CD4-positive, alpha-beta T cell treated with Interleukin-2 at 100 ng/mL for 4 hours (primary cell): ENCODE data around the gene LRWD1.
"Not testable (repeated sequence)": the region's sequence is repeated elsewhere in the genome, so short reads cannot be mapped to it uniquely, and the experiment has no call there.

Experiments
- DNase-seq: peaks from one replicate; pipeline ENCODE4 v3.0.0-alpha.2; 2020; ENCODE audit warnings: low spot score

Gene LRWD1

GRCh38 chr7:102469351-102469971 lies 4.7 kb downstream of the LRWD1 start:
- DNase-seq = no peak

- no peak for DNase-seq
Observed at GRCh38 chr7:102469972-102470825, 5.4 kb downstream of the LRWD1 start.

DNA sequence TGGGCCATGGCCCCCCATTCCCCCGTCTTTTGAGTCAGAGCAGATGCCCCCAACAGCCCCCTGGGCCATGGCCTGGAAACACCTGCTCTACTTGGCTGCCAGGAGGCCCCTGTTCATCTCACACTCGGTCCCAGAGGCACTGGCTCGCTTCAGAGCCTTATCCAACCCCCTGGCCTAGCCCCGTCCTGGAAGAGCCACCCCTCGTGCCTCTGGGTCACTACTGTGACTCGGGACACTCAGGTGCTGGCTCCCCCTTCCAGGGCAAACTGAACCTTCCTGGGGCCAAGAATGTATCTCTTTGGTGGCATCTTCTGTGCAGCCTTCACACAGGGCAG lies 7.0 kb downstream of the LRWD1 start:
- no peak for DNase-seq

GRCh38 chr7:102472126-102473041 lies 7.6 kb downstream of the LRWD1 start:
- no peak for DNase-seq

DNA sequence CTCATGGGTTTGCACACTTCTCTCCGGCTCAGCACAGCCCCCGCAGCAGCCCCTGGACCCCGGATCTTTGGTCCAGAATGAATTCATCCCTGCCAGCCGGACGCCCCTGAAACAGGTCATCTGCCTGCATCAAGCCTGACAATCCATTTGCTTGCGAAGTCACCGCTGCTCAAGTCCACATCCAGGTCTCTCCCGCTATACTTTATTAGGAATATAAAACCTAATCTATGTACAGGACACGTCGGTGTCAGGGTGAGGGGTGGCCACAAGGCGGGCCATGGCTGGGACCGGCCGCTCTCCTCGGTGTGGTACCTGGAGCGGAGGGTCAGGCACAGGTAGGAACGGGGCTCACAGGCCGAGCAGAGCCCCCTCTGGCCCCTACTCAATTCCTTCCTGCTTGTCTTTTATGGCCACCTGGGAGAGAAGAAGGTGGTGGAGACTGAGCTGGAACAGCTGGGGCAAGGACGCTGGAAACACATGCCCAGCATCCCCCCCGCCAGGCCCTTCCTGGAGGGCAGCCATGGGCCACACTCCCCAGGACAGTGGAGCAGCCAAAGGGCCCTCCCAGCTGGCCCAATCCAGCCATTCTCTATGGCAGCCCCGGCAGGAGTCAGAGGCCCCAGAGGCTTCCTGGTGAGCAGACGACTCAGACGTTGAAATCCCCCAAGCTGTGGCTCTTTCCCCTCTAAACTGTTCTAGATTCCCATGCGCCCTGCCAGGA lies 8.6 kb downstream of the LRWD1 start:
- DNase-seq = no peak

- DNase-seq = not testable (repeated sequence)
Observed at GRCh38 chr7:102474116-102474515, 9.3 kb downstream of the LRWD1 start.

- not testable (repeated sequence) for DNase-seq
Observed at GRCh38 chr7:102474736-102475435, 10.1 kb downstream of the LRWD1 start.

DNA sequence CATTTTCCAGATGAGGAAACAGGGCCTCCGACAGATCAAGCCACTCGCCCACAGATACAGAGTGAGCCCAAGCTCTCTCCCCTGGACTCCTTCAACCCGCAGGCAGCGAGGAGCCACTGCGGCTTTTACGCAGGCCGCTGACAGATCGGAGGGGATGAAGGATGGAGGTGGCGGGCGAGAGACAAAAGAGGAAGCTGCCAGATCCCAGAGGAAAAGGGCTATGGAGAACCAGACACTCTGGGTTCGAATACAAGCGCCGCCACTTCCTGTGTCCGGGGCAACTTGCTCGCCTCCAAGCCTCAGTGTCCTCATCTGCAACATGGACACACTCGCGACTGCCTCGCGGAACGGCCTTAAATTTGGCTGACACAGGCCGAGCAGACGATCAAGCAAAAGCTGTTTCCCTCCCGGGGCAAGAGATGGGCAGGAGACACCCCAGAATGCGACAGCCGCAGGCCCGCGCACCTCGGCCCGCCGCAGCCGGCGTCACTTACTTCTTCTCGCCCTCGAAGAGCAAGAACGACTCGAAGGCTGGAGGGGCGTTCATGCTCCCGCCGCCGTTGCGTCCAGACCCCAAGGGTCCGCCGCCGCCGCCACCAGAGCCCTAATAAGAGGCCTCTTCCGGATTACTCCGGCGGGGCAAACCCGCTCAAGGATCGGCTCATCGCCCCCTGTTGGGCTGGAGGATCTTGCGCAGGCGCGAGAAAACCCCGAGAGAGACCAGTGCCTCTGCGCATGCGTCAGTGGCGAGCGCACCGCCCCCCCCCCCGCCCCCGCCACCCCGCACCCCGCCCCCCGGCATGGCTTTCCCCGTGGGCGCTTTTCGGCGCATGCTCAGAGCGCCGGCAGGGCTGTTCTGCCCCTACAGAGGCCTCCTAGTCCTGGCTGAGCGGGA lies 13.8 kb downstream of the LRWD1 start, which contains the start of gene POLR2J:
TSS of gene POLR2J (minus strand) at position 609 of the 895 bp plus-strand sequence. CDS start at position 547, 62 bp downstream.
- DNase-seq = peak; percentile 96

DNA sequence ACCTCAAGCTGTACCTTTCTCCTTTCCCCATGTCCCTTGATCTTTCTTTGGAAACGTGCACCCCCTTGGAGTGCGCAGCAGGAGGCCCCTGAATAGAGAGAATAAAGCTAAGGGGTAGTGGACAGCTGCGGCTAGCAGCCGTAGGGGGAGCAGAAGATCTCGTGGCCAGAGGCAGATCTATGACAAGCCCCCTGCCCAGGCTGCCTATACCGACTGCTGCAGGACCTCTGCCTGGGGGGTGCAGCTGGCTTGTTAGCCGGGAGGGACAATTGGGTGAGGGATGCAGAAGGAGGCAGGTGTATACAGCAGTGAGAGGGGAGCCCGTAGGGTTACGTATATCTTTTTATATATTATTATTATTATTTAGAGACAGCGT lies 14.4 kb downstream of the LRWD1 start:
- not testable (repeated sequence) for DNase-seq

DNA sequence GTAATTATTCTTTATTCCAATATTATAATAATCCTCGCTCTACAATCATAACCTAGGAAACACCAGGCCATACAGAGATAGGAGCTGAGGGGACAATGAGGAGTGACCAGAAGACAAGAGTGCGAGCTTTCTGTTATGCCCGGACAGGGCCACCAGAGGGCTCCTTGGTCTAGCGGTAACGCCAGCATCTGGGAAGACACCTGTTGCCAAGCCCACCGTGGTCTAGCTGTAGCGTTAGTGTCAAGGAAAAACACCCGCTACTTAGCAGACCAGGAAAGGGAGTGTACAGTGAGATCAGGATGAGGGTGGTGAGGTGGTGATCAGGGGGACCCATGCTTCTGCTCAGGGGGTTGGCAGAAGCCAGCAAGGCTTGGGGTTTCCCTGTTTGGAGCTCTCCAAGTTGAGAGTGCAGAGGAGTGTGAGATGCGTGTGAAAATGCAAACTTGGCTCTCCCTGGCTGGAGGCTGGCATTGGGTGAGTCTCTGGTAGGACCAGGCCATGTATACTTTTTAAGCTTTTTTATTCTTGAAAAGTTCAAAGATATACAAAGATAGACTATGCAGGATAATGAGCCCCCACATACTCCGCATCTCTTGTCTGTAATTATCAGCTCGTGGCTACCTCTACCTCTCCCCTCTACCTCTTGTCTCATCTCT lies 15.3 kb downstream of the LRWD1 start:
- DNase-seq = peak; percentile 41

DNA sequence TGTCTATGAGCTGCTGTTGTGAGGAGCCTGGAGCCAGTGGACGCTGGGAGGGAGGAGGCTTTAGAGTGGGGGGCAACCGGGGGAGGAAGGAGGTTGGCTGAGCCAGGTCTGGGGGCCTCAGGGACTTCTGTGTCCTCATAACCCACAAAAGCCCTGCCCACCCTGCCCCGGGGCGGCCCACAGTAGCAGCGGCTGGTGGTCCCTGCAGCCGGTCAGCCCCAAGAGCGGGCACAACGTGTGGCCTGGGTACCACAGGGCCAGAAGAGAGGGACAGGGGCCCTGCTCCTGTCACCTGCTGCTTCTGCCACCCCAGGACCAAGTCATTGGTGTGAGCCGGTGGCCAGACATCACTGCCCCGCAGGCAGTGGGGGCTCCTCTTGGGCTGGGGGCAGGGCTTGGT lies 17.2 kb downstream of the LRWD1 start:
- DNase-seq = not testable (repeated sequence)

DNA sequence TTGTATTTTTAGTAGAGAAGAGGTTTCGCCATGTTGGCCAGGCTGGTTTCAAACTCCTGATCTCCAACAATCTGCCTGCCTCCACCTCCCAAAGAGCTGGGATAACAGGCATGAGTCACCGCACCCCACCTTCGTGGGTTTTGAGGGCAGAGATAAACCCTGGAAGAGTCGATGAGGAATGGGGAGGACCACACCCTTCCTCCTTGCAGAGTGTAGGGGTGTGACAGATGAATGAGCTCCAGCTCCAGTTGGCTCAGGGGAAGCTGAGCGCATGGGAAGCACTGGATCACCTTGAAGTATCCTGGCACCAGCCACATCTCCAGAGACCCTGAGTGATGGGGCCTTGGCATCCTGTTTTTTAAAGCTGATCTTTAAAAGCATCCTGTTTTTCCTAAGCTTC lies 19.5 kb downstream of the LRWD1 start:
- DNase-seq = not testable (repeated sequence)

DNA sequence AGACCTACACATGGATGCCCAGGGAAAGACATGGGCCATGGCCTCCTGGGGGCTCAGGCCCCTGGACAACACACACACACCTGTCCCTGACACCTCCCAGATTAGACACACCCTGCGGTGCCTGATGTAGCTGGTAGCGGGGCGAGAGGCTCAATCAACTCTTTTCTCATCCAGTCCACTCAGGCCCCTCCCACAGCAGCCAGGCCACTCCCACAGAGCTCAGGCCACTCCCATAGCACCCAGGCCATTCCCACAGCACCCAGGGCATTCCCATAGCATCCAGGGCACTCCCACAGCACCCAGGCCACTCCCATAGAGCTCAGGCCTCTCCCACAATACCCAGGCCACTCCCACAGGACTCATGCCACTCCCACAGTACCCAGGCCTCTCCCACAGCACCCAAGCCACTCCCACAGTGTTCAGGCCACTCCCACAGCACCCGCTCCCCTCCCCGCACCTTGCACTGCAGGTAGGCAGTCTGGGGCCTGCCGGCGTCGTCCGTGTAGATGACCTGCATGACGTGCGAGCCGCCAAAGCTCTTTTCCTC lies 25.8 kb downstream of the LRWD1 start:
- DNase-seq = not testable (repeated sequence)

- DNase-seq = not testable (repeated sequence)
Observed at GRCh38 chr7:102493220-102493935, 28.6 kb downstream of the LRWD1 start.

DNA sequence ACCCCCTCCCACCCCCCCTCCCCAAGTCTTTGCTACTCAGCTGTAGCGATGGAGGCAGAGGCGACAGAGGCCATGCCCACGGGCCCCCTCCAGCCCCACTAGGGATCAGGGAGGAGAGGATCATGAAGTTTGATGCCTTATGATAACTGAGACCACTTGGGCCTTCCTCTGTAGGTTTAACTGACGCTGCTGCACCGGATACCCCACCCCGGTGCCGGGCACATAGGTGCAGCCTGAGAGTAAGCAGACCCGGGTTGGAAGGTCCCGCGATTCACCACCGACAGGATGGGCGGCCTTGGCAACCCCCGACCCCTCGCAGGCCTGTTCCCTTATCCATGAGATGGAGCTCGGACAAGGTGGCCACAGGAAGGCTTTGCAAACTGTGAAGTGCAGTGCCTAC lies 29.2 kb downstream of the LRWD1 start:
- DNase-seq = peak; percentile 39

DNA sequence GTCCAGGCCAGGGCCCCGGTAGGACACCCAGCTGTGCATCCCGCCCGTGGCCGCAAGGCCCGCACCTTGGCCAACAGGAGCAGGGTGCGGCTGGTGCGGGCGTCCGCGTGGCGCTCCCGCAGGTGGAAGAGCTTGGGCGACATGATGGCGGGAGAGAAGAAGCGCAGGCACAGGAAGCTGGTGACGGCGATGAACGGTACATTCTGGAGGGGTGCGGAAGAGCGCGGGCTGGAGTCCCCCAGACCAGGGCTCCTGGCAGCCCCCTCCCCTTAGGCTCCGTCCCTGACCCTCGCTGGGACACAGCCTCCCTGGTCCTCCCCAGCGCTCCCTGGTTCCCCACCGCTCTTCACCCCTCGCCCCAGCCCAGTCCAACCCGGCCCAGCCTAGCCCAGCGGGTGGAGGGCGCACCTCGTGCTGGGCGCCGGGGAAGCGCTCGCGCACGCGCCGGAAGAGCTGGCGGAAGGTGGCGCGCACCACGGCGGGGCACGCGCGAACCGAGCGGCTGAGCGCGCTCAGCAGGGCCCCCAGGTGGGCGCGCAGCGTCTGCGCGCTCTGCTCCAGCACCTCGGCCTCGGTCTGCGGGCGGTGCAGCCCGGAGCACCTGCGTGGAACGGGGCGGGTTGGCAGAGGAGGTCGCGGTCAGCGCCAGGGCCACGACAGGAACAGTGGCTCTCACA lies 29.8 kb downstream of the LRWD1 start:
- DNase-seq = not testable (repeated sequence)

DNA sequence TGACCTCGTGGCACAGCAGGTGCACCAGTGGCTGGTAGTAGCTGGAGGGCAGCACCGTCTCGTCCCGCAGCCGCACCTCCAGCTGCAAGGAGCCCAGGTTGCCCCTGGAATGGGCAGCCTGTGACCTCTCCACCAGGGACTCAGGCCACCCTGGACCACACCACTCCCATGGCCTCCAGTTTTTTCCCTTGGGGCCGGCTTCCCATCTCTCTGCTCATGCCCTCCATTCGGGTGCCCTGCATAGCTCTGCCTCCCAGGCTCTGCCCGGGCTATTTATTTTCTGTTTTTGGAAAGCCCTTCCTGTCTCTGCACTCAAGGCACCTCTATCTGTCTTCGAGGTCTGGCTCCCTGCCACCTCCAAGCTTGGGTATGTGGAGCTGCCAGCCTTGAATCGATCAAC lies 32.1 kb downstream of the LRWD1 start:
- DNase-seq = not testable (repeated sequence)

- DNase-seq = not testable (repeated sequence)
Observed at GRCh38 chr7:102497308-102497707, 32.5 kb downstream of the LRWD1 start.
